ENCODE results near the gene RHOBTB1. TPM values are rescaled to one million over a fixed set of nuclear protein-coding genes. Genes with fewer than 3 reads are reported as not detected.

RHOBTB1 gene
- total and polyA plus RNA-seq, 9 of the 15 experiments (the other 6 are each of a cell fraction or from before 2014, with no cell fraction given), result 1.7 to 11.7 (median 9.3) TPM

DNA sequence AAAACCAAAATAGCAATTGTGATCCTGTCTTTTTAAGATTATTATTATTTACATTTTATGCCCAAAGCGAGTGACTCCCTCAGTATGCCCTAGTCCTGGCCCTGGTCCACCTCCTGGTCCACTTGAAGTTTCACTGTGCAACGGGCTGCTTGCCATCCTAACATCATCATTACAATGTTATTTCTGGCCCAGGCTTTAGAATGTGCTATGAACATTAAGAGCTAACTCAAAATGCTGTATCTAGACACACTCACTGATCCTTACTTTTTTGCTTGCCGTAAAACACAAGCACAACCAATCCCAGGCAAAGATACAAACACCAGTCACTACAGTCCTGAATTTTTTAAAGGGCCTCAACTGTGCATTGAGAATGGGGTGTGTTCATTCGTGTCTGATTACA lies 38.4 kb downstream of the RHOBTB1 start:
- intact Hi-C loops (cut with micrococcal nuclease), result no loop called here
- Histone ChIP-seq H3K4me2 (ENCODE audit: insufficient read depth, low read length) (no peak overlapping the region), H3K27ac (ENCODE audit: extremely low read depth, low read depth, low read length) (no peak overlapping the region), H3K27me3 (ENCODE audit: control insufficient read depth in 2 of 2, insufficient read depth in 2 of 2, low read length in 2 of 2) (no peaks in the 10 kb centered on the region; a peak in 1 of 5 replicates), H4K20me1 (replicated peaks; ENCODE audit: control insufficient read depth, insufficient read depth, low read length) (no peaks in the 10 kb centered on the region), H3K79me2 (ENCODE audit: control insufficient read depth, insufficient read depth, low read length) (no peaks in the 10 kb centered on the region), H3K9ac (ENCODE audit: insufficient read depth in 1 of 2, low read depth in 2 of 2, low read length in 2 of 2) (no peak overlapping the region), H3K9me3 (replicated peaks; ENCODE audit: control insufficient read depth, insufficient read depth, low read depth, low read length) (no peaks in the 10 kb centered on the region), H3K4me1 (replicated peaks in 1 of 2; ENCODE audit: control insufficient read depth in 2 of 2, insufficient read depth in 2 of 2, low read length in 2 of 2) (no peaks in the 10 kb centered on the region), H3K4me3 (no peak overlapping the region), H3K9me1 (ENCODE audit: control insufficient read depth, insufficient read depth, low read length) (no peaks in the 10 kb centered on the region), H3K36me3 (ENCODE audit: control insufficient read depth, insufficient read depth, low read length) (no peaks in the 10 kb centered on the region; the same call in 2 of the 3 replicates), H2AFZ (ENCODE audit: low read depth, low read length) (no peak overlapping the region)
- BruUV-seq (replicated peaks), result no TSS peak
- no peak for TF ChIP-seq TBL1XR1 (IDR thresholded peaks at IDR 0.05; ENCODE audit: low read length in 2 of 2)
- no peak for TF ChIP-seq CBX1 (IDR thresholded peaks at IDR 0.05; ENCODE audit: low read depth)
- TF ChIP-seq KLF16 (IDR thresholded peaks at IDR 0.05), result no peak
- ChIA-PET CTCF (ENCODE audit: low intra/inter-chr PET ratio) (no interaction called here), POLR2A (no interaction called here)
- DNase-seq (ENCODE audit: extremely low read depth in 1 of 4, low spot score in 3 of 4) (no peak), ATAC-seq (no peak), FAIRE-seq (no peak)
- in situ Hi-C loops (cut with MboI), result no loop called here
- WGBS (ENCODE audit: insufficient coverage, low coverage, missing lambda C conversion rate), result 41% methylated on average over 4 of the region's 4 CpGs

- WGBS (ENCODE audit: insufficient coverage, low coverage, missing lambda C conversion rate), result 35% methylated on average over 3 of the region's 3 CpGs
- intact Hi-C loops (cut with micrococcal nuclease) (no loop called here), in situ Hi-C loops (cut with MboI) (no loop called here)
- Histone ChIP-seq H3K9ac (ENCODE audit: insufficient read depth in 1 of 2, low read depth in 2 of 2, low read length in 2 of 2) (no peak overlapping the region), H3K4me1 (replicated peaks in 1 of 2; ENCODE audit: control insufficient read depth in 2 of 2, insufficient read depth in 2 of 2, low read length in 2 of 2) (no peaks in the 10 kb centered on the region), H4K20me1 (replicated peaks; ENCODE audit: control insufficient read depth, insufficient read depth, low read length) (no peaks in the 10 kb centered on the region), H3K4me2 (ENCODE audit: insufficient read depth, low read length) (no peak overlapping the region), H3K79me2 (ENCODE audit: control insufficient read depth, insufficient read depth, low read length) (no peaks in the 10 kb centered on the region), H3K9me3 (replicated peaks; ENCODE audit: control insufficient read depth, insufficient read depth, low read depth, low read length) (no peaks in the 10 kb centered on the region), H2AFZ (ENCODE audit: low read depth, low read length) (no peak overlapping the region), H3K27ac (ENCODE audit: extremely low read depth, low read depth, low read length) (no peak overlapping the region), H3K4me3 (no peak overlapping the region), H3K9me1 (ENCODE audit: control insufficient read depth, insufficient read depth, low read length) (no peaks in the 10 kb centered on the region), H3K36me3 (ENCODE audit: control insufficient read depth, insufficient read depth, low read length) (no peaks in the 10 kb centered on the region), H3K27me3 (ENCODE audit: control insufficient read depth in 2 of 2, insufficient read depth in 2 of 2, low read length in 2 of 2) (no peaks in the 10 kb centered on the region; a peak in 1 of 5 replicates)
- no TSS peak for BruUV-seq (replicated peaks)
- no peak for FAIRE-seq
- ChIA-PET POLR2A (no interaction called here), CTCF (ENCODE audit: low intra/inter-chr PET ratio) (no interaction called here)
- TF ChIP-seq TCF7 (IDR thresholded peaks at IDR 0.05; ENCODE audit: borderline replicate concordance), result no peak
- TF ChIP-seq ZNF217 (CRISPR knock-in tag; IDR thresholded peaks at IDR 0.05), result no peak
- TF ChIP-seq BHLHE40 (IDR thresholded peaks at IDR 0.05; ENCODE audit: low read length), result no peak
- TF ChIP-seq ESRRB (CRISPR knock-in tag; IDR thresholded peaks at IDR 0.05; ENCODE audit: borderline replicate concordance), result no peak
- no peak for TF ChIP-seq ASH1L (IDR thresholded peaks at IDR 0.05; ENCODE audit: borderline replicate concordance, low read depth, partially characterized antibody)
- no peak for TF ChIP-seq CBFA2T2 (conservative IDR thresholded peaks at IDR 0.05)
- ATAC-seq, result no peak
- DNase-seq (ENCODE audit: extremely low read depth in 1 of 4, low spot score in 3 of 4), result no peak
Observed at GRCh38 chr10:60903096-60903495, 40.9 kb downstream of the RHOBTB1 start.

Measured in K562 (cell line).